GM12873 (cell line): Measurements from ENCODE around the gene LSM14B.
A peak's percentile ranks its signal among the peaks of the same experiment; 100 is the strongest.

Experiments used
- TF ChIP-seq, protein P1 (sequence below): IDR thresholded peaks from 2 replicates; pipeline ENCODE4 v1.5.1; 2012; ENCODE audit warnings: low read depth, mild to moderate bottlenecking, moderate library complexity, low read length, control low read depth; ENCODE audit not compliant: insufficient read depth; ENCODE audit errors: missing control alignments

The LSM14B gene

DNA sequence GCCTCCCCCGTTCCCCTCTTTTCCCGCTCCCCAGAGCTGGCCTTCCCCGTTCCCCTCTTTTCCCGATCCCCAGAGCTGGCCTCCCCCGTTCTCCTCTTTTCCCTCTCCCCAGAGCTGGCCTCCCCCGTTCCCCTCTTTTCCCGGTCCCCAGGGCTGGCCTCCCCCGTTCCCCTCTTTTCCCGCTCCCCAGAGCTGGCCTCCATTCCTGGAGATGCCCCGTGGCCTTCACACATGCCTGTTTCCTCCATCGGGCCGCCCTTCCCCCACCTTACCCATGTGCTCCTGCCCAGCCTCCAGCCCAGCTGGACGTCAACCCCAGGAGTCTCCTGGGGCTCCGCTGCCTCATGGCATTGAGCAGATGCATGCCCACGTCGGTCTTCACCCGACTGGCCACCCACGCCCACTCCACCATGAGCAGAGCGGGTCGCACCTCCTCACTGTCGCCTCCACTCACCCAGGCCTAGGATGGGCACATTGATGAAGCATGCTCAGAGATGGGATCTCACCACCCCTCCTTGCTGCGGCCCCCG, 29.6 kb downstream of the LSM14B start:
- TF ChIP-seq, protein P1, sequence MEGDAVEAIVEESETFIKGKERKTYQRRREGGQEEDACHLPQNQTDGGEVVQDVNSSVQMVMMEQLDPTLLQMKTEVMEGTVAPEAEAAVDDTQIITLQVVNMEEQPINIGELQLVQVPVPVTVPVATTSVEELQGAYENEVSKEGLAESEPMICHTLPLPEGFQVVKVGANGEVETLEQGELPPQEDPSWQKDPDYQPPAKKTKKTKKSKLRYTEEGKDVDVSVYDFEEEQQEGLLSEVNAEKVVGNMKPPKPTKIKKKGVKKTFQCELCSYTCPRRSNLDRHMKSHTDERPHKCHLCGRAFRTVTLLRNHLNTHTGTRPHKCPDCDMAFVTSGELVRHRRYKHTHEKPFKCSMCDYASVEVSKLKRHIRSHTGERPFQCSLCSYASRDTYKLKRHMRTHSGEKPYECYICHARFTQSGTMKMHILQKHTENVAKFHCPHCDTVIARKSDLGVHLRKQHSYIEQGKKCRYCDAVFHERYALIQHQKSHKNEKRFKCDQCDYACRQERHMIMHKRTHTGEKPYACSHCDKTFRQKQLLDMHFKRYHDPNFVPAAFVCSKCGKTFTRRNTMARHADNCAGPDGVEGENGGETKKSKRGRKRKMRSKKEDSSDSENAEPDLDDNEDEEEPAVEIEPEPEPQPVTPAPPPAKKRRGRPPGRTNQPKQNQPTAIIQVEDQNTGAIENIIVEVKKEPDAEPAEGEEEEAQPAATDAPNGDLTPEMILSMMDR = no peak

DNA sequence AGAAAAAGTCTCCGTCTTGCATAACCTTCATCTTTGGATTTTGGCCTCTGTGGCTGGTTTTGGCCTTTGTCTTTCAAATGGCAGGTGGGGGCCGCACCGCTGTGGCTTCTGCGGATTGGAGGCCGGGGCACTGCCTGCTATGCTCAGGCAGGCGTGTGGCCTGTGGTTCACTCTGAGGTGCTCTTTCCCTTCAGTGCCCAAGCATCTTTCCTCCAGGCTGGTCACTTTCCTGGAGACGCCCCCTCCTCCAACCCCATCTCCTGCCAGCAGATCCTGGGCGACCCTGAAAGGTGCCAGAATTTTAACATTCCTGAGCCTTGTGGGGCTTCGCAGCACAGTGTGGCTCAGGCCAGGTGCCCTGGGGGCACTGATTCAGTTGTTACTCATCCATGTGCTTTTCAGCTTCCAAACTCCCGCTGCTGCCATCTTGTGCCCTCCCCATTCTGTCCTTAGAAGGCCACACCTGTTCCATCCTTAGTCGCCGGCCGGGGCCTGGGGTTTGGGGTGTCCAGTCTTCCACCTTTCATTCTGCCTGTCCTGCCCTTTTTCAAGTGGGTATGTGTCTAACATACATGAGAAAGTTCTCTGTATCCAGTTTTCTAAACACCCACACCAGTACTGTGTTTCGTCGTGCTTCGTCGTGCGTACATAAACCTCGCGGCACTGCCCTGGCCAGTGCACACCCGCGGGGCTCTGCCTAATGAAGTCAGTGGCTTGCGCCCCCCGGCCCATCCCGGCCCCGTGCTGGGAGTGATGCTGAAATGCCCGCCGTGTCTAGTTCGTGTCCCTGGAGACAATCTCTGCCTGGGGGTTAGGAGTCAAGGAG, 33.4 kb downstream of the LSM14B start:
- TF ChIP-seq, protein P1 = no peak

DNA sequence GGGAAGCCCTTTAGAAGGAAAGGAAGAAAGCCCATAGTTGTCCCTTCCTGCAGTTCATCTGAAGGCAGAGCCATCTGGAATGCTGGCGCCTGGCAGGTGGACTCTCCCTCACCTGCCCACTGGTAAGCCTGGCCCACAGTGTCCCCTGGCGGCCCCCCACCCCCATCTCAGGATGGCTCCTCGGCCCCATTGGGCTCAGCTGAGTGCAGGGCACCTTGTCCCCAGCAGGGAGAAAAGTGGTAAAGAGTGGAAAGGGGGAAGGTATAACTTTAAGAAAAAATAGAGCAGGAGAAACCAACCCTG, 33.9 kb downstream of the LSM14B start:
- TF ChIP-seq, protein P1 = no peak

DNA sequence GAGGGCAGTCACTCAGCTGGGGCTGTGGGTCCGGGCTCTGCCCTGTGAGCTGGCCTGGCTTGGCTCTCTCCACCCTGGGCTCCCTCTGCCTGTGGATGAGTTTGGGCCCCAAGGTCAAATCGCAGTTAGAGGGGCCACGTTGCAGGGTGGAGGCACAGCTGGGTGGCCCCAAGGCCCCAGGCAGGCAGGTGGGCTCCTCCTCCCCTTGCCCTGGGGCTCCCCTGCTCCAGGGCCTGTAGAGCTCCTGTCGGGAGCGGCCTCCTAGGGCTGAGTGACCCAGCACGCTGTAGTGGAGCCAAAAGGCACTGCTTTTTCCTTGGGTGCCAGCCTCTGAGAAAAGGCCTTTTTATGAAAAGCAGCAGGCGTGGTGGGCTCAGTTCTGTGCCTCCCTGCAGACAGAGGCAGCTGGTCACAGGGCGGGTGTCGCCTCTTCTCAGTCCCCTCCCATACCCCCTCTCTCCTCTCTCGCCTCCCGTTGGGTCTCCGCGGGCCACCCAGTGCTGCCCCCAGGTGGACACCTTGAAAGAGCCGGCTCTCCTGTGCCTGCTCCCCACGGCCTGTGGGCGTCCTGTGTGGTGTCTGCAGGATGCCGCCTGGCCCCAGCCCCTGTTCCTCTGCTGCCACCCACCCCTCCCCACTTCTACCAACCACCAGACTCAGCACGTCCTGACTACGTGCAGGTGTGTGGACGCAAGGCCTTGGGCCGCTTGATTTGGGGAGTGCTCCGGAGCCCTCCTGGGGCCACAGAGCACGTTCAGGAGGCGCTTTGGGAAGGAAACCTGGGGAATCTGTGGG, 34.5 kb downstream of the LSM14B start:
- TF ChIP-seq, protein P1 = peak; percentile 75

DNA sequence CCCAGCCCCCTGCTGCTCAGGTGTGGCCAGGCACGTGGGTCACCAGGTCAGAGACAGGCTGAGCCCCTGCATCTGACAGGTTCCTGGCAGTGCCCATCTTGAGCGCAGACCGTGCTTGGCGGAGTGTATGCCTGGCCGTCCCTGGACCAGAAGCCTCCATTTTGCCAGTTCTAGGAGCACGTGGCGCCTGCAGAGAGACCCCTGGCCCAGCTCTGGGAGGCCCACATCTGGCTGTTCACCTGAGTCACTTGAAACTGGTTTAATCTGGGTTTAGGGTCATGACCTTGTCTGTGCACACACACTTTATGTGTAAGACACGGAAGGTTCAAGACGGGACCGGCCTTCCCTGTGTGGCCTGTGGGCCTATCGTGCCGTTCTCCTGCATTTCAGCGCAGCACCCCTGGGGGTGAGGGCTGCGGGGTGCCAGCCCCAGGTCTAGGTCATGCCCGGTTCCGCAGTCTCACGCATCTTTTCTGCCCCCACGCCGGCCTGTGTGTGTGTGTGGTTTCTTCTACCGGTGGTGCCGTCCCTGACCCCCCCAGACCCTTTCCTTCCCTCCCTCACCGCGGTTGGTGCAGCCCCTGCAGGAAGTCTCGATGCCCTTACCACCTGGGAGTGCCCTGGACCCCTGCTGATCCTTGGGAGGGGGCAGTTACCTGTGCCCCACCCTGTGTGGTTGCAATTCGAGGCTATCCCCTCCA, 35.3 kb downstream of the LSM14B start:
- TF ChIP-seq, protein P1 = no peak

DNA sequence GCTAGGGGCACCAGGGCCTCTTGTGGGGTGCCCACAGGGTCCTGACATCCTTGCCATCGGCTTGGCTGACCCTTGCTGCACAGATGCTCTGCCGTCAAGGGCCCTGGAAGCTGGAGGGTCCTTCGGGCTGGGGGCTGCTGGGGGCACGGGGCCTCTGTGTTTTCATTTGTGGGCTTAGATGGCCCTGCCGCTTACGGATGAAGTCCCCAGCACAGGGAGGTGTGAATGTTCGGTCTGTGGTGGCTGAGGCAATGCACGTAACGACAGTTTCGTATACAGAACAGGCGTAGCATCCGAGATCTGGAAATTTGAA, 35.8 kb downstream of the LSM14B start:
- TF ChIP-seq, protein P1 = no peak

DNA sequence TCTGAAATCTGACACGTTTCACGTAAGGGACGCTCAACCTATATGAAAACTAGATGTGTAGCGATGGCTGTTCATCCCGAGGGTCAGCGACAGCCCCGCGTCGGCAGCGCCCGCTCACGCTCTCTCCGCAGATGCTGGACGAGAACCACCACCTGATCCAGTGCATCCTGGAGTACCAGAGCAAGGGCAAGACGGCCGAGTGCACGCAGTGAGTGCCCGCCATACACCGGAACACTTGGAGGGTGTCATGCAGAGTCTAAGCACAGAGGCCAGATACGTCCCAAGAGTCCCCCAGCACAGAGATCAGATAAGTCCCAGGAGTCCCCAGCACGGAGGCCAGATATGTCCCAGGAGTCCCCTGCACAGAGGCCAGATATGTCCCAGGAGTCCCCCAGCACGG, 36.3 kb downstream of the LSM14B start:
- TF ChIP-seq, protein P1 = no peak
